MM.1S (cell line): ENCODE data around the gene NUDT7.

Experiments
- DNase-seq: peaks from one replicate; pipeline ENCODE4 v3.0.0-alpha.2; 2015
- H2AFZ ChIP-seq: fragments of 300-600 bp; sonication (generic); 2 replicates; pipeline ENCODE4 v1.6.0; 2016; ENCODE audit warnings: antibody characterized with exemption, low read length
- H3F3A ChIP-seq: fragments of 300-600 bp; sonication (generic); 2 replicates; pipeline ENCODE4 v1.6.1; 2016; ENCODE audit warnings: mild to moderate bottlenecking, antibody characterized with exemption, low read length, moderate library complexity, mixed read lengths; ENCODE audit not compliant: insufficient read depth
- H3K27ac ChIP-seq: fragments of 300-600 bp; sonication (generic); 2 replicates; pipeline ENCODE4 v1.5.1; 2016; ENCODE audit warnings: mild to moderate bottlenecking, low read length
- H3K27me3 ChIP-seq: fragments of 300-600 bp; sonication (generic); replicated peaks from 2 replicates; pipeline ENCODE4 v1.6.0; 2016; ENCODE audit warnings: low read length; ENCODE audit not compliant: insufficient read depth
- H3K36me3 ChIP-seq: fragments of 300-600 bp; sonication (generic); replicated peaks from 2 replicates; pipeline ENCODE4 v1.6.1; 2016; ENCODE audit warnings: mild to moderate bottlenecking, low read length, mixed read lengths; ENCODE audit not compliant: insufficient read depth
- H3K4me1 ChIP-seq: fragments of 300-600 bp; sonication (generic); 2 replicates; pipeline ENCODE4 v1.6.1; 2016; ENCODE audit warnings: low read length, mixed read lengths
- H3K4me2 ChIP-seq: fragments of 300-600 bp; sonication (generic); 2 replicates; pipeline ENCODE4 v1.6.0; 2016; ENCODE audit warnings: low read depth, low read length
- H3K4me3 ChIP-seq: fragments of 300-600 bp; sonication (generic); 2 replicates; pipeline ENCODE4 v1.5.1; 2016; ENCODE audit warnings: low read length, mixed read lengths
- H3K79me2 ChIP-seq: fragments of 300-600 bp; sonication (generic); 2 replicates; pipeline ENCODE4 v1.6.1; 2016; ENCODE audit warnings: mixed run types, low read length, mixed read lengths
- H3K9ac ChIP-seq: fragments of 300-600 bp; sonication (generic); 2 replicates; pipeline ENCODE4 v1.6.1; 2016; ENCODE audit warnings: low read length, mixed read lengths
- H3K9me2 ChIP-seq: fragments of 300-600 bp; sonication (generic); replicated peaks from 2 replicates; pipeline ENCODE4 v1.6.1; 2016; ENCODE audit warnings: mild to moderate bottlenecking, low read length, mixed read lengths; ENCODE audit not compliant: insufficient read depth
- H3K9me3 ChIP-seq: fragments of 300-600 bp; sonication (generic); replicated peaks from 2 replicates; pipeline ENCODE4 v1.6.1; 2016; ENCODE audit warnings: mild to moderate bottlenecking, low read length, mixed read lengths; ENCODE audit not compliant: insufficient read depth
- H4K20me1 ChIP-seq: fragments of 300-600 bp; sonication (generic); 2 replicates; pipeline ENCODE4 v1.6.1; 2016; ENCODE audit warnings: mild to moderate bottlenecking, low read length, moderate library complexity, mixed read lengths; ENCODE audit not compliant: insufficient read depth
- CTCF ChIP-seq: fragments of 300-600 bp; sonication (generic); IDR thresholded peaks from 2 replicates; pipeline ENCODE4 v1.5.1; 2016; ENCODE audit warnings: antibody characterized with exemption, low read length, mixed read lengths
- EZH2 ChIP-seq: fragments of 300-600 bp; sonication (generic); optimal IDR thresholded peaks from 2 replicates; pipeline ENCODE3; 2017; ENCODE audit warnings: low read depth, mild to moderate bottlenecking, antibody characterized with exemption, low read length, mixed read lengths
- EZH2phosphoT487 ChIP-seq: fragments of 300-600 bp; sonication (generic); IDR thresholded peaks from 2 replicates; pipeline ENCODE4 v1.6.1; 2018; ENCODE audit warnings: antibody characterized with exemption, low read length

The NUDT7 gene

DNA sequence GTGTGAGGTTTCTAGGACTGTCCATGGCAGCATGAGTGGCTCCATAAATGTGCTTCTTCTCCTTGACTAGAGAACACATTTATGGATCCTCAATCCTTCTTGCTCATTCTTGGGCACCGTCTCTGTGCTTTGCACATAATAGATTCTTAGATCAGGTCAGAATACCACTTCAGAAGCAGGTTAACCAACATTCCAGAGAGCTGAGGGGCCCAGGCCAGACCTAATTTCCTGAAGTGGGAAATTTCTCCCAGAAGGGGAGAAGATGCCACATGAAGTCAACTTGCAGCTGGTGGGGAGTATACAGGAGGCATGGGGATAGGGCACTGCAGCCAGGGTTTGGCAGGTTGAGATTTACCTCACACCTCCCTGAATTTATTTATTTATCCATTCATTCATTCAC, 41.7 kb downstream of the NUDT7 start:
- Histone ChIP-seq H3K9me3 (no peaks in the 10 kb centered on the region), H3K27me3 (no peaks in the 10 kb centered on the region), H3K9me2 (no peaks in the 10 kb centered on the region), H4K20me1 (no peaks in the 10 kb centered on the region), H3K79me2 (no peaks in the 10 kb centered on the region), H3K27ac (no peak overlapping the region), H3K4me2 (no peak overlapping the region), H3K9ac (no peak overlapping the region), H2AFZ (no peak overlapping the region), H3K4me1 (no peaks in the 10 kb centered on the region), H3K4me3 (no peak overlapping the region), H3F3A (no peaks in the 10 kb centered on the region), H3K36me3 (no peaks in the 10 kb centered on the region)
- no peak for TF ChIP-seq CTCF
- TF ChIP-seq EZH2 = no peak
- TF ChIP-seq EZH2phosphoT487 = no peak
- DNase-seq = no peak

GRCh38 chr16:77767211-77767610, 44.9 kb downstream of the NUDT7 start:
- H3K9ac ChIP-seq = no peak overlapping the region
- no peak overlapping the region for H3K4me3 ChIP-seq
- H3K36me3 ChIP-seq = no peaks in the 10 kb centered on the region
- TF ChIP-seq EZH2 = no peak
- no peaks in the 10 kb centered on the region for H3F3A ChIP-seq
- no peak overlapping the region for H3K27ac ChIP-seq
- H3K27me3 ChIP-seq = no peaks in the 10 kb centered on the region
- no peak overlapping the region for H3K4me2 ChIP-seq
- no peaks in the 10 kb centered on the region for H3K9me2 ChIP-seq
- no peaks in the 10 kb centered on the region for H3K79me2 ChIP-seq
- H3K4me1 ChIP-seq = no peaks in the 10 kb centered on the region
- no peaks in the 10 kb centered on the region for H3K9me3 ChIP-seq
- no peak for DNase-seq
- no peaks in the 10 kb centered on the region for H4K20me1 ChIP-seq
- no peak overlapping the region for H2AFZ ChIP-seq

- H3K4me2 ChIP-seq = no peak overlapping the region
- TF ChIP-seq CTCF = no peak
- no peak for TF ChIP-seq EZH2phosphoT487
- no peak for TF ChIP-seq EZH2
- no peak overlapping the region for H3K27ac ChIP-seq
- H3K4me1 ChIP-seq = no peaks in the 10 kb centered on the region
- H3K4me3 ChIP-seq = no peak overlapping the region
- no peaks in the 10 kb centered on the region for H3K79me2 ChIP-seq
- H3K9me3 ChIP-seq = no peaks in the 10 kb centered on the region
- no peaks in the 10 kb centered on the region for H3K9me2 ChIP-seq
- H3K36me3 ChIP-seq = no peaks in the 10 kb centered on the region
- DNase-seq = no peak
- H3F3A ChIP-seq = no peaks in the 10 kb centered on the region
- no peak overlapping the region for H2AFZ ChIP-seq
- no peak overlapping the region for H3K9ac ChIP-seq
- no peaks in the 10 kb centered on the region for H3K27me3 ChIP-seq
- no peaks in the 10 kb centered on the region for H4K20me1 ChIP-seq
Measured at GRCh38 chr16:77767826-77768225, 45.5 kb downstream of the NUDT7 start.

DNA sequence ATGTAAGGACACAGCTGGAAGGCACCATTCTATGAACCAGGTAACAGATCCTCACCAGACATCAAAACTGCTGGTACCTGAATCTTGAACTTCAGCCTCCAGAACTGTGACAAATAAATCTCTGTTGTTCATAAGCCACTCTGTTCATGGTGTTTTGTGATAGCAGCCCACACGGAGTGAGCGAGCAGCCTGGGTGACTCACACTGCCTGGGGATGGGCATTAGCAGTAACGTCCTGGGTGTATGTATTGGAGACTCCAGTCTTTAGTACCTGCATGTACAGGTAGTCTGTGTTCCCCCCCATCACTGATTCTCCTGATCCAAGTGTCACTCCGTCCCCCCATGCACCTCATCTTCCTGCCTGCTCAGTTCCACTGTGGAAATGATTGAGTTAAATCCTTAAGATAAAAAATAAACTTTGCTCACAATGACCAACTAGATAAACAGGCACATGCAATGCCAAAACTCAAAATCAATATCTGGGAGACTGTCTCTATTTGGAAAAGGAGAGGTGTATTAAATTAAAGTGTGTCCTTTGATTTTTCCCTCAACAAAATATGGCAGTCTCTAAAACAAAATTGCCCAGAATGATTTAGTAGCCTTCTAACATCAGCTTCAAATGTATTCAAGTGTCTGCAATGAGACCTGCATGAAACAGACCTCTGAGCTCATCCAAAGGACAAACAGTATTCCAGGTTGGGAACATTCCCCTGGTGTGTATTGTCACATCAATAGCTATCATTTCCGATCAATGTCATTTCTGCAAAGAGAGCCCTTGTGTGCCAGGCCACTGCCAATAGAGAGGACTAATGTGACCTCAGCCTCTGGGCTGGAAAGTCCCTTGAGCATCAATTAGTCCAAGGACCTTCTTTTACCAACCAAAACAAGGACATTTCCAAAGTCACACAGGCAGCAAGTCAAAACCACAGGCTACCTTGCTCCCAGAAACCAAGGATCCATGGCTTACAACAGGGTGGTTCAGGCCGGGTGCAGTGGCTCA, 53.9 kb downstream of the NUDT7 start:
- no peaks in the 10 kb centered on the region for H3K9me3 ChIP-seq
- no peak for DNase-seq

More for the DNA sequence above, 53.9 kb downstream of the NUDT7 start:
- Histone ChIP-seq H3K4me2 (no peak overlapping the region), H3K27ac (no peak overlapping the region), H3K27me3 (no peaks in the 10 kb centered on the region), H3K4me1 (no peaks in the 10 kb centered on the region), H3K9me2 (no peaks in the 10 kb centered on the region), H3K79me2 (no peaks in the 10 kb centered on the region), H3K4me3 (no peak overlapping the region), H2AFZ (no peak overlapping the region), H3F3A (no peaks in the 10 kb centered on the region), H3K36me3 (no peaks in the 10 kb centered on the region), H3K9ac (no peak overlapping the region), H4K20me1 (no peaks in the 10 kb centered on the region)
- TF ChIP-seq EZH2phosphoT487 (no peak), EZH2 (no peak), CTCF (no peak)
